Left colon (tissue), 2 donors: Measurements from ENCODE around the gene SUOX. TPM values are rescaled to one million over a fixed set of nuclear protein-coding genes. Genes with fewer than 3 reads are reported as not detected.
"Not testable (repeated sequence)": the region's sequence is repeated elsewhere in the genome, so short reads cannot be mapped to it uniquely, and the experiment has no call there.

ENCODE experiments used
- ATAC-seq: fragments of 200-7000 bp; cut with Tn5 transposase; one replicate; pipeline ENCODE4 v1.9.1; 2020; ENCODE audit warnings: mild to moderate bottlenecking, moderate library complexity
- DNase-seq, 2 donors: peaks; one replicate each; pipeline ENCODE4 v3.0.0-alpha.2; 2020
- intact Hi-C, 2 donors: fragments of 100-400 bp; cut with DNase I in 1 of 2; cut with micrococcal nuclease in 1 of 2; formaldehyde crosslinking; loops; one replicate each; pipeline versions ENCODE4 v1.11.2 to v1.14.0; 2022; cut with DNase I, micrococcal nuclease
- total RNA-seq, 2 donors: library from RNA; stranded (reverse); fragmentation: NEBNext Ultra II Directional; extraction: Animal tissue kit (Norgen Biotek cat#: 25700); gene quantifications; one replicate each; pipeline ENCODE4 v1.2.1, GENCODE V29; 2021
- donor health status: DM: no; HTN: no; CAD: no.
- donor health status: DM: yes; HTN: yes; CAD: no.

The SUOX gene
- total RNA-seq, 2 donors from 2014 or later: 24.1 to 24.4 TPM

DNA sequence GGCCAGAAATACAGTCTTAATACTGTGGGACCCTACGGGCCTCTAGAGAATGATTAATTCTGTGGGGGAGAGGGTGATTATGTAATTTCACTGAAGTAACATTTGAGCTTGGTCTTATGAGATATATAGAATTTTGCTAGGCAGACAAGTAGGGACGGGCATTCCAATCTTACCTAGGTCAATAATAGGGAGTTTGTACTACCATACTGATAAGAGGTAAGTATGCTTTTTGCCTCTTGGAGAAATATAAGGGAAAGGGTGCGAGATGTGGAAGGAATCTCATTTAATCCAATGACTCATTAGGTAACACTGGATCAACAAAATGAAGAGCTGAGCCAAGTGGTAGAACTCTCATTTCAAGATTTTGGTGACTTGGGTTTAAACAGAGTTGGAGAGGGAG is 18.0 kb upstream of the SUOX start:
- DNase-seq: no peak
- ATAC-seq: no peak
- intact Hi-C loops: no loop called here

DNA sequence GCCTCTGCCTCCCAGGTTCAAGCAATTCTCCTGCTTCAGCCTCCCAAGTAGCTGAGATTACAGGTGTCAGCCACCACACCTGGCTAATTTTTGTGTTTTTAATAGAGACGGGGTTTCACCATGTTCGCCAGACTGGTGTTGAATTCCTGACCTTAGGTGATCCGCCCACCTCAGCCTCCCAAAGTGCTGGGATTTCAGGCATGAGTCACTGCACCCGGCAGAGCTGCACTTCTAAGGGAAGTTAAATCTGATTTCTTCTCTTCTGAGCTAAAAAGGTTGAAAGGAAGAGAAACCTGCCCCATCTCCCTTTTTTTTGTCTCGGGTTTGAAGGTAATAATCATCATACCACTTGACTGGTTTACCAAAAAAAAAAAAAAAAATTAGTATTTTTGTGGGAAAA is 15.2 kb upstream of the SUOX start:
- ATAC-seq, DNase-seq, intact Hi-C loops: not testable (repeated sequence)

DNA sequence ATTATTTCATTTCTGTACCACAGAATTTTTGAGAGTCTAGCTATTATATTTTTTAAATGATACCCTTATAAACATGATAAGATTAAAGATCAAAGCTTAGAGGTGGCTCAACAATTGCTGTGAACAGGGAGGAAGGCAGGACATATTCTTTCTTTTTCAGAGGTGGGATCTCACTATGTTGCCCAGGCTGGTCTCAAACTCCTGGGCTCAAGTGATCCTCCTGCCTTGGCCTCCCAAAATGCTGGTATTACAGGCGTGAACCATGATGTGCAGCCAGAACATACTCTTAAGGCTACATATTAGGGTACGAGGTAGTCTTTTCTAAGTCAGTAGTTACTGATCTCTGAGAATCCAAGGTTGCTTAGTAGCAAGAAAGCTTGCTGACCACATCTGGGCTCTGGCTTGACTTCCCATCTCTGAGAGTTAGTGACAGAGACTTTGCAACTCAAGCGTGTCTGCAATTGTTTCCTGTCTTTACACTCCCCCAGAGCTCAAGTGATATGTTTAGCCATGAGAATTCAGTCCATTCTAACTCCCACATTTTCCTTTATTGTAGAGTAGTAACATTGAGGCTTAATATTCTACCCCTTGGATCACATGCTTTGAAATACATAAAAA is 14.6 kb upstream of the SUOX start:
- no peak for ATAC-seq
- DNase-seq: no peak
- intact Hi-C loops: no loop called here

DNA sequence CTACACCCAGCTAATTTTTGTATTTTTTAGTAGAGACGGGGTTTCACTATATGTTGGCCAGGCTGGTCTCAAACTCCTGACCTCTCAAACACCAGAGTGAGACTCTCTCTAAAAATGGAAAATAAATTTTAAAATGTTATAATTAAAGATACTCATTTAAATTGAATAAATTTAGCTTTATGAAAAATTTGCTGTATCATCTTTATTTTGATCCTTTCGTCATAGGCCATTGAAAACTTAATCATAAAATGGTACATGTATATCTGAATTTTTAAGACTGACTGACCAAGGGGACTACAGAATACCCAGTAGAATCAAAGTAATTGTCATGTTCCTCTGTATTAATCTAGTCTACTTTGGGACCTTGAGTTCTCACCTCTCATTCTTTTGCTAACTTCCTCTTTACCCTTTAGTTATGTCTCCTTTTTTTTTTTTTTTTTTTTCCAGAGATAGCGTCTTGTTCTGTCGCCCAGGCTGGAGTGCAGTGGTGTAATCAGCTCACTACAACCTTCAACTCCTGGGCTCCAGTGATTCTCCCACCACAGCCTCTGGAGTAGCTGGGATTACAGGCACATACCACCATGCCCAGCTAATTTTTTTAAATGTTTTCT is 13.7 kb upstream of the SUOX start:
- DNase-seq (no peak), ATAC-seq (no peak)
- intact Hi-C loops: no loop called here

DNA sequence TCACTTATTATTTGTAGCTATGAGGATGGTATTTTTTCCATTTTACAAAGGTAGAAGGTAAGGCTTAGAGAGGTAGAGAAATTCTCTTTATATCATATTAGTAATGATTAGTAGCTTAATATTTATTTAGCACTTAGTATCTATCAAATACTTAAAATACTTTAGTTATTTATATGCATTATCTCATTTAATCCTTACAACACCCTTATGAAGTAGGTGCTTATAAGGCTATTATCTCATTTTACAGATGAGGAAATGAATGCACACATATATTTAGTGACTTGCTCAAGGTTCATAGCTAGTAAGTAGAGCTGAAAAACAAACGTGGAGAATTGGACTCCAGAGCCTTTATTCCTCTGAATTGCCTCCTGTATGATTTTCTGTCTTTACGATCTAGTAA is 12.2 kb upstream of the SUOX start:
- no peak for ATAC-seq
- intact Hi-C loops: no loop called here
- DNase-seq: no peak

DNA sequence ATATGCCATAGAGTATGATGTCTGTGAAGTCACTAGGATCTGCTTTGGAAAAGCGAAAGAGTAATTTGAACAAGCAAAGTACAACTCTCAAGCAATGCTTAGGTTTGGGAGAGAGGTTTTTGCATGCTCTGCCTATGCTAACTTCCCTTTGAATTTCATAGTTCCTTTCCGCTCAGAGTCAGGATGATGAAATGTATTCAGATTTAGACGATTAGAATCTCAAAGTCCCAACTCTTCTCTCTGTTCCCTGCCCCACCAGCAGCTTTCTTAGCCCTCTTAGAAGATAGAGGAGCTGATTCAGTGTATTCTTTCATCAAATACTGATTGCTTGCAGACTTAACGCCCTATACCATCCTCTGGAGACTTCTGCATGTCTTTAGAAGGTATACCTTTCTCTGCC is 11.7 kb upstream of the SUOX start:
- intact Hi-C loops: no loop called here
- no peak for ATAC-seq

DNA sequence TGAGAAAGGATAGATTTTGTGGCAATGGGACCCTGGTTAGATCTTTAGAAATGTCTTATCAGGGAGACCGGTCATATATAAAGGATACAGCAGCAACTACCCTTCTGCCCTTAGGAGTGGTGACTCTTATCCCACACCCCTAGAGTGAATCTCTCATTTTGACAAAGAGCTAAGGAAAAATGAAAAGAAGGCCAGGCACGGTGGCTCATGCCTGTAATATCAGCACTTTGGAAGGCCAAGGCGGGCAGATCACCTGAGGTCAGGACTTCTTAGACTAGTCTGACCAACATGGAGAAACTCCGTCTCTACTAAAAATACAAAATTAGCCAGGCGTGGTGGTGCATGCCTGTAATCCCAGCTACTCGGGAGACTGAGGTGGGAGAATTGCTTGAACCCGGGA is 11.1 kb upstream of the SUOX start:
- intact Hi-C loops, ATAC-seq, DNase-seq: not testable (repeated sequence)

More for the DNA sequence above, 11.7 kb upstream of the SUOX start:
- DNase-seq: no peak

DNA sequence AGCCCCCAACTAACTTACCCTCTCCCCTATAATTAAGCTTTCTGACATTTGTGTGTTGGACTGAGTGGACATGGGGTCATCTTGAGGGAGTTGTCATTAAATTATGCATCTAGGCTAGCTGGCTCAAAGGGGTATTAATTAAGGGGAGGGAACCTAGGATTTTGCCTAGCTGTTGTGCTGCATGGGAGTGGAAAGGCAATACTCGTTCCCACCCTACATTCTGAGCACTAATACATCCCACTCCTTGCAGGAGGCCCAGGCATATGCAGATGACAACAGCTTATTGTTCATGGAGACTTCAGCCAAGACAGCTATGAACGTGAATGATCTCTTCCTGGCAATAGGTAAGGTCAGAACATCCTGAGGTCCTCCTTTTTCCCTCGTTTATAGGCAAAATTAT is 6.0 kb upstream of the SUOX start:
- ATAC-seq (no peak), DNase-seq (no peak)
- intact Hi-C loops: no loop called here

DNA sequence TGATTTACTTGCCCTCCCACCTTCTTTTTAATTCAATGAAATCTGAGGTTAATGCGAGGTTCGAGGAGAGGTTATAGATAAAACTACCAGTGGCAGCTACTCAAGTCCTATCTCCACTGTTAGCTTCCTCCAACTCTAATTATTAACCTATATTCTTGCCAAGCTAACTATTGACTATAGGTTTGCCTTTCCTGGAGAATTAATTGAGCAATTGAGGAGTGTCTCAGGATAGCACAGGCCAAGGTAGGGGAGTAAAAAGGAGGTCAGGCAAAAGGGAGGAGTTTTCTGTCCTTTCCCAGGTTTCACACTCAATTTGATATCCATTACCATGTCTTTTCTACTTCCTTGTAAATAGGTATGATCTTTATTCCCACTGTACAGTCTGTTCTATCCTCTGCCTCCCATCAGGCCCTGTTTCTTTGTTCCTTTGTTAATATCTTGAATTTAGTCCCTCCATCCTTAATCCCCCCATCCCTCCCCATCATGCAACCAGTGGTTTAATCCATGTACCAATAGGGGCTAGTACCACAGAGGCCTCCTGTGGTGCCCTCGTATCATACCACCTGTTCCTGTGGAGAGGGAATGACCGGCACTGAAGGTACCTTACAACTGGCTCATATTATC is 3.7 kb upstream of the SUOX start:
- DNase-seq: no peak
- no peak for ATAC-seq
- intact Hi-C loops: no loop called here

DNA sequence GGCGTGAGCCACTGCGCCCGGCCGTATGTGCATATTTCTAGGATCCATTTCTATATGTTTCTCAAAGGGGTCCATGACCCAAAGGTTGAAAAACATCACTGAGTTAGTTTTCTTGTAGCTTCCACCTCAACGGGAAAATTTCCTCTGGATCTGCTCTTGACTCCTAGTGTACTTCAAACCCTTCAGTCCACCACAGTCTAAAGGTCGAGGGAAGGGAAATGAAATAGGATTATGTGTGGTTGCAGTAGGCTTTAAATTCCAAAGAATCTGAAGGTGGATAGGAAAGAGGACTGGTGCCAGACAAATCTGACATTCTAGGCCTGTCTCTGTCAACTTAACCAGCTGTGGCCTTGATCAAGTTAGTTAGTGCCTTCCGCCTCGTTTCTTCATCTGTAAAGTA is 1.7 kb upstream of the SUOX start:
- intact Hi-C loops: loop anchor here in 1 of 2 donors (5.0 kb wide), 1 partner anchor 42 kb away; no protein-coding TSS in a partner anchor
- no peak for ATAC-seq
- no peak for DNase-seq

DNA sequence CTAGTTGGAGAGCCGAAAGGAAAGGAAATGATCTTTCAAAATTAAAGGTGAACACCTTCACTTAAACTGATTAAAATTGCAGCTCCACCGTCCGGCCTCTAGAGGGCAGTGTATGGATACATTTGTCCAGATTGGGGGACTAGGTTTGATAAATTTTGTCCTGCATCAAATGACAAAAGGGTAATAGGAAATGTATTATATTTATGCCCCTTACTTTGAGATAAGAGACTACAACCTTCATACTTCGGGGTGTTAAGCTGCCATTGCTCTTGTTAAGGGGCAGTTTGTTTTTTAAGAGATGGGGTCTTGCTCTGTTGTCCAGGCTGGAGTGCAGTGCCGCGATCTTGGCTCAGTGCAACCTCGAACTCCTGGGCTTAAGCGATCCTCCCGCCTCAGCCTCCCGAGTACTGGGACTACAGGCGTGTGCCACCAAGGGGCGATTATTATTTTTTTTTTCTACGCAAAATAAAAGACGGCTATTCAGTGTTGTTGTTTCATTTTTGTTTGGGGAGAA is 818 bp upstream of the SUOX start:
- DNase-seq (peak in 1 of 2 donors; percentile 55), ATAC-seq (peak; percentile 46)
- intact Hi-C loops: loop anchor here in 1 of 2 donors (5.0 kb wide), 1 partner anchor 41 kb away; no protein-coding TSS in a partner anchor

DNA sequence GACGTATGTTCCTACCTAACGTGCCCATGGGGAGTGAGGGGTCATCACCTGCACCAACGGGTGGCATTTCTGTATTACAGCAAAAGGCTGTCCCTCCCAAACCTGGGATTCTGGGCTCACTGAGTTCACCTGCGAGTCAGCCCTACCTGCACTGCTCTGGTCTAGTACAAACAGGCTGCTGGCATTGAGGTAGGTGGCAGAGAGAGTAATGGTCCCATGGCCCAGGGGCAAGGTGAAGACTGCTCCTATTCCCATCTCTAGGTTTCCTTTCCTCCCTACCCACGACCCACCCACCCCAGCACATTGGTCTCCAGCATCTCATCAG is 421 bp downstream of the SUOX start:
- DNase-seq (peak; percentile 37 to 40), ATAC-seq (peak; percentile 44)
- intact Hi-C loops: loop anchor here in 1 of 2 donors (5.0 kb wide), 1 partner anchor 40 kb away; no protein-coding TSS in a partner anchor

DNA sequence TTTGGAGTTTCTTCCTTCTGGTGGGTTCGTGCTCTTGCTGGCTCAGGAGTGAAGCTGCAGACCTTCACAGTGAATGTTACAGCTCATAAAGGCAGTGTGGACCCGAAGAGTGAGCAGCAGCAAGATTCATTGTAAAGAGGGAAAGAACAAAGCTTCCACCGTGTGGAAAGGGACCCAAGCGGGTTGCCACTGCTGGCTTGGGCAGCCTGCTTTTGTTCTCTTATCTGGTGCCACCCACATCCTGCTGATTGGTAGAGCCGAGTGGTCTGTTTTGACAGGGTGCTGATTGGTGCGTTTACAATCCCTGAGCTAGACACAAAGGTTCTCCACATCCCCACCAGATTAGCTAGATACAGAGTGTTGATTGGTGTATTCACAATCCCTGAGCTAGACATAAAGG is 2.4 kb downstream of the SUOX start:
- DNase-seq, ATAC-seq: not testable (repeated sequence)
- intact Hi-C loops: loop anchor here in 1 of 2 donors (5.0 kb wide), 1 partner anchor 38 kb away; no protein-coding TSS in a partner anchor

DNA sequence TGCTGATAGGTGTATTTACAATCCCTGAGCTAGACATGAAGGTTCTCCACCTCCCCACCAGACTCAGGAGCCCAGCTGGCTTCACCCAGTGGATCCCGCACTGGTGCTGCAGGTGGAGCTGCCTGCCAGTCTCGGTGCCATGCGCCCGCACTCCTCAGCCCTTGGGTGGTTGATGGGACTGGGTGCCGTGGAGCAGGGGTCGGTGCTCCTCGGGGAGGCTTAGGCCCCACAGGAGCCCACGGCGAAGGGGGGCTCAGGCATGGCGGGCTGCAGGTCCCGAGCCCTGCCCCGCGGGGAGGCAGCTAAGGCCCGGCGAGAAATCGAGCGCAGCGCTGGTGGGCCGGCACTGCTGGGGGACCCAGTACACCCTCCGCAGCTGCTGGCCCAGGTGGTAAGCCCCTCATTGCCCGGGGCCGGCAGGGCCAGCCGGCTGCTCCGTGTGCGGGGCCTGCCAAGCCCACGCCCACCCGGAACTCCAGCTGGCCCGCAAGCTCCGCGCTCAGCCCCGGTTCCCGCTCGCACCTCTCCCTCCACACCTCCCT is 3.0 kb downstream of the SUOX start:
- intact Hi-C loops: loop anchor here in 1 of 2 donors (5.0 kb wide), 1 partner anchor 37 kb away; no protein-coding TSS in a partner anchor
- DNase-seq, ATAC-seq: not testable (repeated sequence)

DNA sequence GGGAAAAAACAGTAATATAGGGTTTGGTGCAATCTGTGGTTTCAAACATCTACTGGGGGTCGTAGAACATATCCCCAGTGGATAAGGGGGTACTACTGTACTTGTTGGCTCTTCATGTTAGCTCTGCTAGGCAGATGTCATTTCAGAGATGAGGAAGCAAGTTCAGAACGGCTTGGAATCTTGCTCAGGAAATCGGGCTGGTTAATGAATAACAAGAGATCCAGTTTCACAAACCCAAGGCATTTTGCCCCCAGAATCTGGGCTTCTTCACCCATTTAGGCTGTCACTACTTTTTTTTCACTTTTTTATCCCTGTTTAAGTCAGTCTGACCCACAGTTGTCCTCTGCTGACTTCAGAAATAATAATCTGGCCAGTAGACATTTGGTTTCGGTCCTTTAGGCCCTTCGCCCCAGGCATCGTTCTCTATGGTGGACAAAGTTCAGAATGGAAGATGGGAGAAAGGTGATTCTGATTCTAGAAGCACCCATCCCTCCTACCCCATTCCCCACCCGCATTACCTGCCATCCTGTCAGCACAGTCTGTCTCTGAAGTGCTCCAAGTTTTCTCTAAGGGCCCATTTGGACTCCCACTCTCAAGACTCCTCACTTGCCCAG is 4.5 kb downstream of the SUOX start:
- DNase-seq (no peak), ATAC-seq (peak; percentile 26)
- intact Hi-C loops: no loop called here

DNA sequence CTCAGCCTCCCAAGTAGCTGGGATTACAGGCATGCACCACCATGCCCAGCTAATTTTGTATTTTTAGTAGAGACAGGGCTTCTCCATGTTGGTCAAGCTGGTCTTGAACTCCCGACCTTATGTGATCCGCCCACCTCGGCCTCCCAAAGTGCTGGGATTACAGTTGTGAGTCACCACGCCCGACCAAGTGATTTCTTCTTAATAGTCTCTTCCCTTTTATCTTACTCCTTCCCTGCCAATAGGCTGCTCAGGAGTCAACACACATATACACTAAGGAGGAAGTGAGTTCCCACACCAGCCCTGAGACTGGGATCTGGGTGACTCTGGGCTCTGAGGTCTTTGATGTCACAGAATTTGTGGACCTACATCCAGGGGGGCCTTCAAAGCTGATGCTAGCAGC is 6.3 kb downstream of the SUOX start:
- intact Hi-C loops, ATAC-seq, DNase-seq: not testable (repeated sequence)

DNA sequence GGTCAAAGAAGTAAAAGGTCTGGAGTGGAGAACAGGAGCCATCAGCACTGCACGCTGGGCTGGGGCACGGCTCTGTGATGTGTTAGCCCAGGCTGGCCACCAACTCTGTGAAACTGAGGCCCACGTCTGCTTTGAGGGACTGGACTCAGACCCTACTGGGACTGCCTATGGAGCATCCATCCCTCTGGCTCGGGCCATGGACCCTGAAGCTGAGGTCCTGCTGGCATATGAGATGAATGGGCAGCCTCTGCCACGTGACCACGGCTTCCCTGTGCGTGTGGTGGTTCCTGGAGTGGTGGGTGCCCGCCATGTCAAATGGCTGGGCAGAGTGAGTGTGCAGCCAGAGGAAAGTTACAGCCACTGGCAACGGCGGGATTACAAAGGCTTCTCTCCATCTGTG is 7.1 kb downstream of the SUOX start:
- intact Hi-C loops: no loop called here
- DNase-seq (no peak), ATAC-seq (no peak)

DNA sequence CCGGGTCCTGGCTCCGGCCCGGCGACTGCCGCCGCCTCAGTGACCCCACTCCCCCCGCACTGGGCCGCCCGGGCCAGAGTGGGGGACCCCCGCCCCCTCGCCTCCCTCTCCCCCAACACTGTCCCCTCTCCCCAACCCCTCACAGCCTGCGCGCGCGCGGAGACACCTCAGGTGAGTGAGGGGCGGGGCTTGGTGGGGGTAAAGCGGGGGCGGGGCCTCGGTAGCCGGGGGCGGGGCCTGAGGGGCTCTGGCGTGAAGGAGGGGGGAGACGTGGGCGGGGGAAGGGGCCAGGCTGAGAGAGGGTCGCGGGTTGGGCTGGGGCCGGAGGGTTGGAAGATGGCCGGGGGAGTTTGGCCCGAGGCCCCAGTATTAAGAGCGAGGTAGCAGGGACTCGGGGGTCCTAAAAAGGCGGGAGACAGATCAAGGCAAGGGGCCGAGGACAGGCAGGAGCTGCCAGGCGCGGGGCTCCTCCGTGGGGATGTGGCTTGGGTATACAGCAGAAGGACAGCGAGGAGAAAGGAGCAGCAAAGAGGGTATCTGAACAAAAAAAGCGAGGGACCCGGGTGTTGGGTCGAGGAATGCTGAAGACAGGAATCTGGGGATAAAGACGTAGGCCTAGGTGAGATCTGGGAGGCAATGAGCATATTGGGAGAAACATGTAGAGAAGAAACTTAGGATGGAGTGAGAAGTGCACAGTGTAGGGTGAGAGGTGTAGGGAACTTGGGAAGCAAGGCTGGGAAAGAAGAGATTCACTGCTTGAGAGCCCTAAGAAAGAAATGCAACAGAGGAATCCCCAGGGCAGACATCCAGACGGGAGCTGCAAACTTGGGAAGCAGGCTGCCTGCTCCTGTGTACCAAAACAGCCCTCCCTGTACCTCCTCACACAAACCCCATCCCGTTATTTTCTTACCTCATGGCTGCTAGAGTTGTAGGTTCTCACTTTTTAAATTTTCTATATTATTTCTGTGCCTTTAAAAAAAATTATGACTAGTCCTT is 10.8 kb downstream of the SUOX start:
- peak; percentile 75 for ATAC-seq
- intact Hi-C loops: no loop called here

More for the DNA sequence above, 10.8 kb downstream of the SUOX start:
- peak; percentile 47 to 79 for DNase-seq
